ENCODE measurements around the gene PCBP2. TPM values are rescaled to one million over a fixed set of nuclear protein-coding genes. Genes with fewer than 3 reads are reported as not detected.

PCBP2 gene
- total RNA-seq, 2 experiments from 2014 or later = 209 to 1,015 TPM

DNA sequence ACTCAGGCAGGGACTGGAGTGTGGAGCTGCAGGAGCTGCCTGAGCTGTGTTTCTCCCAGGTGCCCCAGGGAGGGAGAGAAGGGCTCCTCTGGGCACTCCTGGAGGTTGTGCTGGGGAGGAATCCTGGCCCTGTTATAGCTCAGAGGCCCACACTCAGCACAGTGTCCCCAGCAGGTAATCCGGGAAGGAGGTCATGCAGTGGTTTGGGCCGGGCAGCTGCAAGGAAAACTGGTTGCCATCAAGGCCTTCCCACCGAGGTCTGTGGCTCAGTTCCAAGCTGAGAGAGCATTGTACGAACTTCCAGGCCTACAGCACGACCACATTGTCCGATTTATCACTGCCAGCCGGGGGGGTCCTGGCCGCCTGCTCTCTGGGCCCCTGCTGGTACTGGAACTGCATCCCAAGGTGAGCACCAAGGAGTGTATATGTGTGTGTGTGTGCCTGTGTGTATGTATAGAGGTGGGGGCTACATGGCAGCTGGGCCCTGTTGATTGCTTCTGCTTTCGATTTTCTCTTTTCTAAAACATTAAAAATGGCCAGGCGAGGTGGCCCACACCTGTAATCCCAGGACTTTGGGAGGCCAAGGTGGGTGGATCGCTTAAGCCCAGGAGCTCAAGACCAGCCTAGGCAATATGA lies 26.3 kb upstream of the PCBP2 start:
- POLR2A ChIA-PET = interaction anchor here (0.7 to 0.8 kb wide), 2 partner anchors 12 to 14 kb away, joined by 3 read pairs; no protein-coding TSS in a partner anchor
- CTCF ChIA-PET (ENCODE audit: unreplicated experiment) = interaction anchor here (1.2 kb wide), 1 partner anchor 73 kb away, joined by 3 read pairs; no protein-coding TSS in a partner anchor
- no peak for DNase-seq (ENCODE audit: low spot score)
- peaks cover 4% of the 10 kb centered on the region for H3K4me1 ChIP-seq (ENCODE audit: insufficient read depth, low read length, poor library complexity, severe bottlenecking)
- no peaks in the 10 kb centered on the region for H3K9me2 ChIP-seq (ENCODE audit: insufficient read depth, low read length)
- no TSS peak for BruUV-seq (replicated peaks)
- no peak for TF ChIP-seq EZH2phosphoT487 (IDR thresholded peaks at IDR 0.05; ENCODE audit: borderline replicate concordance, low read depth, low read length)
- TF ChIP-seq, protein P1, sequence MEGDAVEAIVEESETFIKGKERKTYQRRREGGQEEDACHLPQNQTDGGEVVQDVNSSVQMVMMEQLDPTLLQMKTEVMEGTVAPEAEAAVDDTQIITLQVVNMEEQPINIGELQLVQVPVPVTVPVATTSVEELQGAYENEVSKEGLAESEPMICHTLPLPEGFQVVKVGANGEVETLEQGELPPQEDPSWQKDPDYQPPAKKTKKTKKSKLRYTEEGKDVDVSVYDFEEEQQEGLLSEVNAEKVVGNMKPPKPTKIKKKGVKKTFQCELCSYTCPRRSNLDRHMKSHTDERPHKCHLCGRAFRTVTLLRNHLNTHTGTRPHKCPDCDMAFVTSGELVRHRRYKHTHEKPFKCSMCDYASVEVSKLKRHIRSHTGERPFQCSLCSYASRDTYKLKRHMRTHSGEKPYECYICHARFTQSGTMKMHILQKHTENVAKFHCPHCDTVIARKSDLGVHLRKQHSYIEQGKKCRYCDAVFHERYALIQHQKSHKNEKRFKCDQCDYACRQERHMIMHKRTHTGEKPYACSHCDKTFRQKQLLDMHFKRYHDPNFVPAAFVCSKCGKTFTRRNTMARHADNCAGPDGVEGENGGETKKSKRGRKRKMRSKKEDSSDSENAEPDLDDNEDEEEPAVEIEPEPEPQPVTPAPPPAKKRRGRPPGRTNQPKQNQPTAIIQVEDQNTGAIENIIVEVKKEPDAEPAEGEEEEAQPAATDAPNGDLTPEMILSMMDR (conservative IDR thresholded peaks at IDR 0.05; ENCODE audit: low read length) = no peak
- intact Hi-C loops (cut with micrococcal nuclease; ENCODE audit: unreplicated experiment) = no loop called here
- no peaks in the 10 kb centered on the region for H3K79me2 ChIP-seq (ENCODE audit: insufficient read depth, low read depth, low read length)
- H3K4me2 ChIP-seq (ENCODE audit: low read length) = no peak overlapping the region
- H3K36me3 ChIP-seq (ENCODE audit: insufficient read depth, low read length) = no peaks in the 10 kb centered on the region
- no peak overlapping the region for H2AFZ ChIP-seq (ENCODE audit: low read length)
- H4K20me1 ChIP-seq (ENCODE audit: insufficient read depth, low read length) = no peaks in the 10 kb centered on the region
- no peaks in the 10 kb centered on the region for H3K9me3 ChIP-seq (ENCODE audit: low read length)
- no peak overlapping the region for H3K4me3 ChIP-seq (ENCODE audit: low read depth, low read length, poor library complexity, severe bottlenecking)
- no peak overlapping the region for H3K27ac ChIP-seq (ENCODE audit: low read depth, low read length, poor library complexity, severe bottlenecking)

DNA sequence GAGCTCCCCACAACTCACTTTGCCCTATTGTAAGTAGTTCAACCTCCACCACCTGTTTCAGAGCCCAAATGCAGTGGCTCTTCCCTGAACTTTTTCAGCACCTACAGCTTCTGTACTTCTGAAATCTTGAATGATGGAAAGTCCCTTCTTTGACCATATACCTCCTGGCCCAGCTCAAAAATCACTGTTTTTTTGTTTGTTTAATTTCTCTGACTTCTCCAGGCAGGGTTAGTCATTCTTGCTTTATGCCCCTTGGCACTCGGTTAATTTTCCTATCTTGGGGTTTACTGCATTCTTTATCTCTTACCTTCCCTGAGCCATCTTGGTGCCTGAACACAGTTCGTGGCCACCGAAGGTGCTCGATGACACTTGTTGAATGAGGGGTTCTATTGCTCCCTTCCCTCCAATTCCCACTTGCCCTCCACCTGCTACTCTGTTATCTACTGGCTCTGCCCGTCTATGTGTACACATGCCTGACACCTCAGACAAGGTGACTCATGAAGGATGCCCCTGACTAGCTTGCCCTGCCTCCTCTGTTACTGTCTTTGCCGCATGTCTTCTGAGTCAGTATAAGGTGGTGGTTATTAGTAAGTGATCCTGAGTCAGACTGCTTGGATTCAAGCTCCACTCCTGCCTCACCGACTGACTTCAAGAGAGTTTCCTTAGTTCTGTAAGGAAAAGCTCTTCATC lies 23.9 kb upstream of the PCBP2 start:
- DNase-seq (ENCODE audit: low spot score) = no peak
- no TSS peak for BruUV-seq (replicated peaks)
- Histone ChIP-seq H4K20me1 (ENCODE audit: insufficient read depth, low read length) (no peaks in the 10 kb centered on the region), H3K79me2 (ENCODE audit: insufficient read depth, low read depth, low read length) (no peaks in the 10 kb centered on the region), H2AFZ (ENCODE audit: low read length) (no peak overlapping the region), H3K9me2 (ENCODE audit: insufficient read depth, low read length) (no peaks in the 10 kb centered on the region), H3K36me3 (ENCODE audit: insufficient read depth, low read length) (no peaks in the 10 kb centered on the region), H3K27ac (ENCODE audit: low read depth, low read length, poor library complexity, severe bottlenecking) (no peak overlapping the region), H3K4me2 (ENCODE audit: low read length) (no peak overlapping the region), H3K4me3 (ENCODE audit: low read depth, low read length, poor library complexity, severe bottlenecking) (no peak overlapping the region), H3K9me3 (ENCODE audit: low read length) (no peaks in the 10 kb centered on the region), H3K4me1 (ENCODE audit: insufficient read depth, low read length, poor library complexity, severe bottlenecking) (peaks cover 2% of the 10 kb centered on the region)
- TF ChIP-seq, protein P1 (conservative IDR thresholded peaks at IDR 0.05; ENCODE audit: low read length) = no peak
- TF ChIP-seq EZH2phosphoT487 (IDR thresholded peaks at IDR 0.05; ENCODE audit: borderline replicate concordance, low read depth, low read length) = no peak
- intact Hi-C loops (cut with micrococcal nuclease; ENCODE audit: unreplicated experiment) = no loop called here
- CTCF ChIA-PET (ENCODE audit: unreplicated experiment) = no interaction called here
- POLR2A ChIA-PET = interaction anchor here (0.6 to 1.3 kb wide), 2 partner anchors 73 to 248 kb away, joined by 3 read pairs; no protein-coding TSS in a partner anchor

DNA sequence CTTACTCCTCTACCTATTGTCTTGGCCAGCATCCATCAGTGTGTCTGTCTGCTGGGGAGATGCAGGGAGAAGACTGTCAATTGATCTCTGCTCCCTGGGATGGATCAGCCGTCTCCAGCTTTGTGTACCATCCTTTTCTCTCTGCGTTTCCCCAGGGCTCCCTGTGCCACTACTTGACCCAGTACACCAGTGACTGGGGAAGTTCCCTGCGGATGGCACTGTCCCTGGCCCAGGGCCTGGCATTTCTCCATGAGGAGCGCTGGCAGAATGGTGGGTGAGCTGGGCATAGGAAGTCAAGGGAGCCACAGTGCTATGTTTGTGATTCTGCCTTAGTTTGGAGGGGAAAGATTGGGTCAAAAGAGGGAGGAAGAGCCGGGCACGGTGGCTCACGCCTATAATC lies 23.2 kb upstream of the PCBP2 start:
- Histone ChIP-seq H3K9me2 (ENCODE audit: insufficient read depth, low read length) (no peaks in the 10 kb centered on the region), H3K79me2 (ENCODE audit: insufficient read depth, low read depth, low read length) (no peaks in the 10 kb centered on the region), H3K4me1 (ENCODE audit: insufficient read depth, low read length, poor library complexity, severe bottlenecking) (peaks cover 4% of the 10 kb centered on the region), H3K27ac (ENCODE audit: low read depth, low read length, poor library complexity, severe bottlenecking) (no peak overlapping the region), H3K4me2 (ENCODE audit: low read length) (no peak overlapping the region), H2AFZ (ENCODE audit: low read length) (no peak overlapping the region), H4K20me1 (ENCODE audit: insufficient read depth, low read length) (no peaks in the 10 kb centered on the region), H3K36me3 (ENCODE audit: insufficient read depth, low read length) (no peaks in the 10 kb centered on the region), H3K4me3 (ENCODE audit: low read depth, low read length, poor library complexity, severe bottlenecking) (no peak overlapping the region), H3K9me3 (ENCODE audit: low read length) (no peaks in the 10 kb centered on the region)
- intact Hi-C loops (cut with micrococcal nuclease; ENCODE audit: unreplicated experiment) = no loop called here
- ChIA-PET CTCF (ENCODE audit: unreplicated experiment) (no interaction called here), POLR2A (no interaction called here)
- TF ChIP-seq EZH2phosphoT487 (IDR thresholded peaks at IDR 0.05; ENCODE audit: borderline replicate concordance, low read depth, low read length) = no peak
- TF ChIP-seq, protein P1 (conservative IDR thresholded peaks at IDR 0.05; ENCODE audit: low read length) = no peak
- no peak for DNase-seq (ENCODE audit: low spot score)
- no TSS peak for BruUV-seq (replicated peaks)

Measured in OCI-LY7 (cell line).